IPS-18a (cell line): Measurements from ENCODE around the gene NPR3.

Experiments used
- H3K27ac ChIP-seq: one replicate; pipeline ENCODE4 v1.5.1; 2013; ENCODE audit warnings: low read length
- H3K27me3 ChIP-seq: one replicate; pipeline ENCODE4 v1.6.1; 2013; ENCODE audit warnings: mild to moderate bottlenecking, low read length; ENCODE audit not compliant: control insufficient read depth, insufficient read depth
- H3K36me3 ChIP-seq: one replicate; pipeline ENCODE4 v1.6.1; 2013; ENCODE audit warnings: low read depth, low read length; ENCODE audit not compliant: control insufficient read depth
- H3K4me1 ChIP-seq: one replicate; pipeline ENCODE4 v1.6.1; 2013; ENCODE audit warnings: low read depth, low read length; ENCODE audit not compliant: control insufficient read depth
- H3K4me3 ChIP-seq: one replicate; pipeline ENCODE4 v1.5.1; 2013; ENCODE audit warnings: low read length
- H3K9ac ChIP-seq: one replicate; pipeline ENCODE4 v1.6.1; 2013; ENCODE audit warnings: mild to moderate bottlenecking, low read length, moderate library complexity
- H3K9me3 ChIP-seq: one replicate; pipeline ENCODE4 v1.6.1; 2013; ENCODE audit warnings: low read depth, low read length; ENCODE audit not compliant: control insufficient read depth

The NPR3 gene

DNA sequence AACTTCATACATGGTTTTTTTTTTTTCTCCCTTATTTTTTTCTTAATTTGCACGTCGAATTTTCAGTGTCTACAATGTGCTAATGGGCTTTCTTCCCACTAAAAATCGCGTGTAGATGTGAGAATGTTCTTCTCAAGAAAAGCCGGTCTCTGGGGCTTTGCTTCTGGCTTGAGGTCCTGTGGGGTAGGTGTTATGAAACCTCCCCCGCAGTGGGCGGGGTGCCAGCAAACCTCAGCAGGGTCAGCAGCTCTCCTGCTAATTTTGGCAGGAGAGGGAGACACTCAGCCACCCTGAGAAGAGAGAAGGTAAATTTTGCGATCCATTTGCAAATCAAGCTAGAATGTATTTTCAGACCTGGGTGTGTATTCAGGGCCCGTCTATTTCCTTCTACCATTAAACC, 59.9 kb downstream of the NPR3 start:
- H3K9ac ChIP-seq = no peak overlapping the region
- no peaks in the 10 kb centered on the region for H3K36me3 ChIP-seq
- no peaks in the 10 kb centered on the region for H3K9me3 ChIP-seq
- H3K27me3 ChIP-seq = no peaks in the 10 kb centered on the region
- H3K4me1 ChIP-seq = no peaks in the 10 kb centered on the region
- H3K27ac ChIP-seq = no peak overlapping the region
- H3K4me3 ChIP-seq = no peak overlapping the region

DNA sequence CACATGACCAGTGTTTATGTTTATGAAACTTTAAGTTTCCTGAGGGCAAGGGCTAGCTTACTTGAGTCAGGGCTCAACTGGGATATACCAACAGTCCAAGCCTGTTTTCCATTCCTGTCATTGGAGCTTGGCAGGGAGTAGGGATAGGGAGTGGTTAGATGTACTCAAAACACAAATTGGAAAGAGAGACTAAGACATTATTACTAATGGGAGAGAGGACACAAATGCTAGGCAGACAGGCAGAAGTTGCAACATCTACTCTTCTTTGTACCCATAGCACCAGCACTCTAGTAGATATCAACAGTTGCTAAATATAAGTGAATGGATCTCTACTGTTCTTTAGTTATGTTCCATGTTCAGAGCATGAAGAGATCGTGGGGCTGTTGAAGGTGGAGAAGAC, 62.8 kb downstream of the NPR3 start:
- H3K27ac ChIP-seq = no peak overlapping the region

GRCh38 chr5:32776200-32776599, 65.1 kb downstream of the NPR3 start:
- Histone ChIP-seq H3K27ac (no peak overlapping the region), H3K9me3 (no peaks in the 10 kb centered on the region), H3K4me1 (no peaks in the 10 kb centered on the region), H3K36me3 (no peaks in the 10 kb centered on the region), H3K9ac (no peak overlapping the region), H3K4me3 (no peak overlapping the region), H3K27me3 (no peaks in the 10 kb centered on the region)

More for the DNA sequence above, 62.8 kb downstream of the NPR3 start:
- Histone ChIP-seq H3K9ac (no peak overlapping the region), H3K27me3 (no peaks in the 10 kb centered on the region), H3K9me3 (no peaks in the 10 kb centered on the region), H3K4me3 (no peak overlapping the region), H3K4me1 (no peaks in the 10 kb centered on the region), H3K36me3 (no peaks in the 10 kb centered on the region)

DNA sequence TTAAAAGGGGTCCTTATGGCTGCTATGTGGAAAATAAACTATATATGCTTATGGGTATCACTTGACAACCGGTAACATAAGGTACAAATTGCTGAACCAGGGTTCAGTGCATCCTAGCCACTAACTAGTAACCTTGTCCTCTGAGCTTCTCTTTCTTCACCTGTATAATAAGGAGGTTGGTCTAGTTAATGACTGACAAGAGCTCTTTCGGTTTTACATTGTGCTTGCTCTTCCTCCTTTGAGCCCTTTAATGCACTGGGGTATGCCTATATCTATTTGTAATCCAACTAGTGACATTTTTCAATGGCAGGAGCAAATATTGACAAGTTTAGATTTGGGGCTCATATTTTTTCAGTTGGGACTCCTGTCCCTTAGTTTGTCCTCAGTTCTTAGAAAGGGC, 66.1 kb downstream of the NPR3 start:
- H3K9me3 ChIP-seq = no peaks in the 10 kb centered on the region
- H3K9ac ChIP-seq = no peak overlapping the region
- H3K27me3 ChIP-seq = no peaks in the 10 kb centered on the region
- H3K36me3 ChIP-seq = no peaks in the 10 kb centered on the region
- no peaks in the 10 kb centered on the region for H3K4me1 ChIP-seq
- no peak overlapping the region for H3K27ac ChIP-seq
- no peak overlapping the region for H3K4me3 ChIP-seq

- Histone ChIP-seq H3K27me3 (no peaks in the 10 kb centered on the region), H3K9me3 (no peaks in the 10 kb centered on the region), H3K36me3 (no peaks in the 10 kb centered on the region)
Measured at GRCh38 chr5:32777733-32778132, 66.6 kb downstream of the NPR3 start.

GRCh38 chr5:32778403-32778802, 67.3 kb downstream of the NPR3 start:
- H3K9ac ChIP-seq = no peak overlapping the region

More at GRCh38 chr5:32777733-32778132, 66.6 kb downstream of the NPR3 start:
- no peak overlapping the region for H3K4me3 ChIP-seq
- H3K9ac ChIP-seq = no peak overlapping the region
- H3K27ac ChIP-seq = no peak overlapping the region
- H3K4me1 ChIP-seq = no peaks in the 10 kb centered on the region

DNA sequence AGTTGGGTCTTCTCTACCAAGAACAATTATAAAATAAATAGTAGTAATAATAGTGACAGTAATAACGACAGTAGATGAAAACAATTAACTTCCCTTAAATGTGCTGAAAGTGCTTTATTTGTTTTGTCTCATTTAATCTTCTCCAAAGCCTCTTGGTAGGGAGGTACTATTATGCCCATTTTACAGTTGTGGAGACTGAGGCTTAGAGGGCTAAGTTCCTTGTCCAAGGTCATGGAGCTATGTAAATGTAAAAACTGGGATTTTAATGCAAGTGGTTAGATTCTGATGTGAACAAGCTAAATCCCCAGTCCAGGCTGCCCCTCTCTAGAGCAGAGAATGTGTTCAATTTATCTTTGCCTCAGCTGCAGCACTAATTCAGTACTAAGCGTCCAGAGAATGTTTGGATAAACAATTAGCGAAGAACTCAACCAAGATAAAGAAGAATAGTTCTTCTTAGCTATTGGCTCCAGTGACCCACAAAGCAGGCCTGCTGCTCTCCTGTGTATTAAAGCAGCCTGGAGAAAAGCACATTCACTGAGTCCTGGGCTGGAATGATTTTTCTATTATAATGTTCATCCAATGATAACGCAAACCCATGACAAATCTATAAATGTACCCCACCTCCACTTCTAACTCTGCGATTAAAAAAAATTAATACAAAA, 68.8 kb downstream of the NPR3 start:
- no peaks in the 10 kb centered on the region for H3K36me3 ChIP-seq
- H3K4me3 ChIP-seq = no peak overlapping the region
- H3K4me1 ChIP-seq = no peaks in the 10 kb centered on the region
- H3K9me3 ChIP-seq = no peaks in the 10 kb centered on the region
- no peak overlapping the region for H3K27ac ChIP-seq
- no peaks in the 10 kb centered on the region for H3K27me3 ChIP-seq
- no peak overlapping the region for H3K9ac ChIP-seq

More at GRCh38 chr5:32778403-32778802, 67.3 kb downstream of the NPR3 start:
- Histone ChIP-seq H3K9me3 (no peaks in the 10 kb centered on the region), H3K36me3 (no peaks in the 10 kb centered on the region), H3K4me1 (no peaks in the 10 kb centered on the region), H3K27ac (no peak overlapping the region), H3K27me3 (no peaks in the 10 kb centered on the region), H3K4me3 (no peak overlapping the region)

DNA sequence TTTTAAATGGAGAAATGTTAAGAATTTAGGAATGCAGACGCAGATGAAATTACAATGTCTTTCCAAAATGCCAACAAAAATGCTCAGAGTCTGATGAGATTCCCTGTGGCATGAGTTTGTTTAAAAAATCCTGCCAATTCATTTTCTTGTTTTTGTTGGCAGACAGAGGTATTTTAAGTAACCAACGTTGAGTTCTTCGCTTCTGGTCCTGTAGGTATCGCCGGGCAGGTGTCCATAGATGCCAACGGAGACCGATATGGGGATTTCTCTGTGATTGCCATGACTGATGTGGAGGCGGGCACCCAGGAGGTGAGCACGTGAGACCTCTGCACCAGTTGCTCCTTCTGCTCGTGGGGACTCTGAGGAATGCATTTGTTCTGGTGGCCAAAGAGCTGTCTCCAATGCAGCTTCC, 69.4 kb downstream of the NPR3 start:
- H3K9me3 ChIP-seq = no peaks in the 10 kb centered on the region
- H3K27me3 ChIP-seq = no peaks in the 10 kb centered on the region
- no peak overlapping the region for H3K9ac ChIP-seq
- H3K27ac ChIP-seq = no peak overlapping the region
- no peaks in the 10 kb centered on the region for H3K36me3 ChIP-seq
- no peak overlapping the region for H3K4me3 ChIP-seq
- no peaks in the 10 kb centered on the region for H3K4me1 ChIP-seq

- H3K9ac ChIP-seq = no peak overlapping the region
- H3K27me3 ChIP-seq = no peaks in the 10 kb centered on the region
Measured at GRCh38 chr5:32783661-32784060, 72.5 kb downstream of the NPR3 start.

GRCh38 chr5:32785611-32786254, 74.6 kb downstream of the NPR3 start:
- H3K27me3 ChIP-seq = no peaks in the 10 kb centered on the region
- H3K9me3 ChIP-seq = no peaks in the 10 kb centered on the region
- no peak overlapping the region for H3K9ac ChIP-seq
- no peak overlapping the region for H3K27ac ChIP-seq
- peaks cover 6% of the 10 kb centered on the region for H3K4me1 ChIP-seq
- H3K36me3 ChIP-seq = no peaks in the 10 kb centered on the region
- H3K4me3 ChIP-seq = no peak overlapping the region

More at GRCh38 chr5:32783661-32784060, 72.5 kb downstream of the NPR3 start:
- Histone ChIP-seq H3K27ac (no peak overlapping the region), H3K4me3 (no peak overlapping the region), H3K9me3 (no peaks in the 10 kb centered on the region), H3K36me3 (no peaks in the 10 kb centered on the region), H3K4me1 (peaks cover 6% of the 10 kb centered on the region)

DNA sequence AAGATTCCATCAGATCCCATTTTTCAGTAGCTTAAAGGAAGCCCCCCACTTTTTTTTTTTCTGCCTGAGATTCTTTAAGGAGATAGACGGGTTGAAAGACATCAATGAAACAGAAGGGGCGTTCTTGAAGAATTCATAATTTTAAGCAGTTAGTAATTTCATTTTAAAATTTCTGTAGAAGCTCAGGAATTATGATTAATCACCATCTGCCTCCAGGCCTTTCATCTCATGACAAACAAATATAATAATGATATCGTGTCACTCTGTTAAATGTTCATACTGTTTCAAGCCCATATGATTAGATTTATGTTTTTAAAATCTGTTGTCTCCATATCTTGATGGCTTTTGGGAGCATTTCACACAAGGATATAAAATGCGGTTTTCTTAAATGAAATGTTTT, 75.2 kb downstream of the NPR3 start:
- H3K27ac ChIP-seq = no peak overlapping the region
- H3K4me1 ChIP-seq = peaks cover 6% of the 10 kb centered on the region
- H3K36me3 ChIP-seq = no peaks in the 10 kb centered on the region
- no peak overlapping the region for H3K4me3 ChIP-seq
- H3K9me3 ChIP-seq = no peaks in the 10 kb centered on the region
- no peaks in the 10 kb centered on the region for H3K27me3 ChIP-seq
- H3K9ac ChIP-seq = no peak overlapping the region

DNA sequence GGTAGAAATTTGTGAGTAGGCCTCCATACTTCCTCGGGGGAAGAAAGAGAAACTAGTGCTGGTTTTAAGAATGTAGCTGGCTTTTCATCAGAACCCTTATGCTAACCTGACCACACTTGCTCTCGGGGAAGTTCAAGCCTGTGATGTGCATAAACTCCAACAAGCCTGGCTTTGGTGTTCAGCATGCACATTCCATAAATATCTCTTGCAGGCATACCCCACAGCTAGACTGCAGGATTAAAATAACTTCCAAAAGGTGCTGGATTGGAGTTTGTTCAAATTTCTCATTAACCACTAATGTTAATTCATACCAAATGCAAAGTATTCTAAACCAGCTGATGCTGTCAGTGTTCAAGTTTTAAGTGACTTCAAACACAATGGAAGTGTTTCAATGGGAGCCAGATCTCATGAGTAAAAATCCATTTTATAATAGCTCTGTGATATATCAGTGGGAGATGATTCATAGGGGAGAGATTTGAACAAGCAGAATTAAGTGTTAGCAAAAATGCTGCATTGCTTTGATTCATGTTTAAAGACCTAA, 79.4 kb downstream of the NPR3 start:
- Histone ChIP-seq H3K9me3 (no peaks in the 10 kb centered on the region), H3K9ac (no peak overlapping the region), H3K4me1 (peaks cover 6% of the 10 kb centered on the region), H3K4me3 (no peak overlapping the region), H3K36me3 (no peaks in the 10 kb centered on the region), H3K27ac (no peak overlapping the region), H3K27me3 (no peaks in the 10 kb centered on the region)
